HepG2 (cell line): ENCODE measurements around the gene C2orf49. TPM values are rescaled to one million over a fixed set of nuclear protein-coding genes. Genes with fewer than 3 reads are reported as not detected.

Source experiments
- ATAC-seq: fragments of 200-7000 bp; cut with Tn5 transposase; 3 replicates; pipeline ENCODE4 v1.9.1; 2020; ENCODE audit warnings: mild to moderate bottlenecking, moderate library complexity
- BruUV-seq: library from RNA; stranded (reverse); fragments of 400-500 nt; replicated peaks from 2 replicates; lab custom pipeline; 2021; lab: Mats Ljungman, UMichigan
- CTCF ChIA-PET: fragments of 300-600 bp; formaldehyde crosslinking; extraction: SDS; loops from one replicate; lab custom pipeline; 2021; ENCODE audit warnings: low total read pairs, inconsistent platforms, low intra/inter-chr PET ratio; lab: Yijun Ruan, JAX
- POLR2A ChIA-PET: fragments of 350-600 bp; sonication (Branson Sonifier 250); formaldehyde crosslinking; loops from one replicate; lab custom pipeline; 2020; ENCODE audit warnings: antibody characterized with exemption, inconsistent platforms; lab: Yijun Ruan, JAX
- DNase-seq: peaks from one replicate; pipeline ENCODE4 v3.0.0-alpha.2; 2015; ENCODE audit warnings: low spot score
- FAIRE-seq: peaks from 3 replicates; lab custom pipeline; 2011; peaks lifted over from hg19 to GRCh38; lab: Jason Lieb, UNC
- H2AFZ ChIP-seq: one replicate; pipeline ENCODE4 v1.6.1; 2011; ENCODE audit warnings: low read length, inconsistent platforms
- H3K27ac ChIP-seq: fragments of 300-600 bp; 3 replicates; pipeline ENCODE4 v1.8.0; 2011; ENCODE audit warnings: mixed run types, mild to moderate bottlenecking, mixed read lengths, low read length, inconsistent platforms; ENCODE audit not compliant: insufficient read depth; ENCODE audit errors: extremely low read length
- H3K27me3 ChIP-seq, 2 experiments: fragments of 200-600 bp in 1 of 2; 2 replicates in 1 of 2; 3 replicates in 1 of 2; pipeline versions ENCODE4 v1.6.0 to v1.8.0; 2011; ENCODE audit warnings: low read length in 2 of 2, mild to moderate bottlenecking in 2 of 2, moderate library complexity in 2 of 2, inconsistent platforms in 1 of 2; ENCODE audit not compliant: insufficient read depth in 2 of 2, control insufficient read depth in 1 of 2
- H3K36me3 ChIP-seq, 2 experiments: fragments of 200-600 bp in 1 of 2; replicated peaks in 1 of 2; 2 replicates in 1 of 2; 3 replicates in 1 of 2; pipeline versions ENCODE4 v1.5.1 to v1.8.0; 2011; ENCODE audit warnings: low read length in 2 of 2, inconsistent platforms in 1 of 2; ENCODE audit not compliant: insufficient read depth in 2 of 2, control insufficient read depth in 1 of 2
- H3K4me1 ChIP-seq: 2 replicates; pipeline ENCODE4 v1.5.1; 2012; ENCODE audit warnings: low read length, inconsistent platforms; ENCODE audit not compliant: insufficient read depth
- H3K4me2 ChIP-seq: 2 replicates; pipeline ENCODE4 v1.6.0; 2011; ENCODE audit warnings: low read depth, low read length, inconsistent platforms
- H3K4me3 ChIP-seq, 3 experiments: fragments of 200-600 bp in 1 of 3; sonication (generic), shearing (Covaris generic) in 1 of 3; replicated peaks in 1 of 3; 2 replicates each; pipeline ENCODE4 v1.5.1; 2011 to 2016; ENCODE audit warnings: low read length in 3 of 3, inconsistent platforms in 2 of 3, low read depth in 2 of 3, mild to moderate bottlenecking in 2 of 3, control low read depth in 1 of 3, mixed read lengths in 1 of 3; ENCODE audit not compliant: insufficient read depth in 1 of 3
- H3K79me2 ChIP-seq: one replicate; pipeline ENCODE4 v1.6.1; 2011; ENCODE audit warnings: low read length, inconsistent platforms; ENCODE audit not compliant: insufficient read depth
- H3K9ac ChIP-seq: 2 replicates; pipeline ENCODE4 v1.6.0; 2011; ENCODE audit warnings: mild to moderate bottlenecking, low read depth, low read length, inconsistent platforms; ENCODE audit not compliant: insufficient read depth
- H3K9me3 ChIP-seq: 2 replicates; pipeline ENCODE4 v1.5.1; 2012; ENCODE audit warnings: mild to moderate bottlenecking, low read length
- H4K20me1 ChIP-seq: 2 replicates; pipeline ENCODE4 v1.6.0; 2011; ENCODE audit warnings: inconsistent platforms, mild to moderate bottlenecking, low read length, moderate library complexity; ENCODE audit not compliant: insufficient read depth
- ARNTL ChIP-seq: sonication (generic); formaldehyde crosslinking; IDR thresholded peaks from 2 replicates; pipeline ENCODE4 v1.4.0; 2020; ENCODE audit warnings: mild to moderate bottlenecking, missing genetic modification reagents
- CC2D1A ChIP-seq: sonication (generic); formaldehyde crosslinking; IDR thresholded peaks from 2 replicates; pipeline ENCODE4 v1.8.1; 2023; ENCODE audit warnings: mild to moderate bottlenecking, missing genetic modification reagents
- ELF1 ChIP-seq: sonication (generic); formaldehyde crosslinking; IDR thresholded peaks from 2 replicates; pipeline ENCODE4 v1.4.0; 2020; ENCODE audit warnings: missing genetic modification reagents
- GABPA ChIP-seq, 2 experiments: IDR thresholded peaks; 2 replicates each; pipeline ENCODE4 v1.6.1; 2011 to 2016; ENCODE audit warnings: low read depth in 2 of 2, low read length in 1 of 2, missing biosample characterization in 1 of 2, missing genetic modification characterization in 1 of 2
- GABPB1 ChIP-seq: IDR thresholded peaks from 2 replicates; pipeline ENCODE4 v1.6.1; 2016; ENCODE audit warnings: mild to moderate bottlenecking, missing genetic modification reagents, moderate library complexity, missing compliant biosample characterization
- GTF2F1 ChIP-seq: fragments of 150-350 bp; IDR thresholded peaks from 2 replicates; pipeline ENCODE4 v1.6.1; 2014; ENCODE audit warnings: low read length
- KLF13 ChIP-seq: sonication (generic); formaldehyde crosslinking; IDR thresholded peaks from 2 replicates; pipeline ENCODE4 v1.4.0; 2020; ENCODE audit warnings: mild to moderate bottlenecking, missing genetic modification reagents
- MEIS1 ChIP-seq: sonication (generic); formaldehyde crosslinking; IDR thresholded peaks from 2 replicates; pipeline ENCODE4 v1.9.0; 2021; ENCODE audit warnings: mild to moderate bottlenecking, missing genetic modification reagents, moderate library complexity, borderline replicate concordance
- PAF1 ChIP-seq: IDR thresholded peaks from 2 replicates; pipeline ENCODE4 v1.6.1; 2016; ENCODE audit warnings: missing genetic modification reagents, missing compliant biosample characterization
- RBM22 ChIP-seq: fragments of 200-400 bp; formaldehyde crosslinking; optimal IDR thresholded peaks from 2 replicates; pipeline ENCODE3; 2017; ENCODE audit warnings: mild to moderate bottlenecking, low read length, moderate library complexity
- TAF1 ChIP-seq: sonication (generic); formaldehyde crosslinking; IDR thresholded peaks from 2 replicates; pipeline ENCODE4 v1.4.0; 2020; ENCODE audit warnings: missing genetic modification reagents
- ZFP1 ChIP-seq: IDR thresholded peaks from 2 replicates; pipeline ENCODE4 v1.6.1; 2016
- ZNF10 ChIP-seq: sonication (generic); formaldehyde crosslinking; IDR thresholded peaks from 2 replicates; pipeline ENCODE4 v1.4.0; 2020; ENCODE audit warnings: mild to moderate bottlenecking, low read depth, missing genetic modification reagents, borderline replicate concordance
- ZNF33A ChIP-seq: sonication (generic); formaldehyde crosslinking; IDR thresholded peaks from 2 replicates; pipeline ENCODE4 v1.5.1; 2020; ENCODE audit warnings: missing genetic modification reagents, mild to moderate bottlenecking, moderate library complexity, borderline replicate concordance
- ZNF367 ChIP-seq: sonication (generic); formaldehyde crosslinking; IDR thresholded peaks from 2 replicates; pipeline ENCODE4 v1.4.0; 2020; ENCODE audit warnings: missing genetic modification reagents, borderline replicate concordance
- ZNF724P ChIP-seq: sonication (generic); formaldehyde crosslinking; IDR thresholded peaks from 2 replicates; pipeline ENCODE4 v1.8.0; 2022; ENCODE audit warnings: missing genetic modification reagents, borderline replicate concordance
- WGBS: methylation state at CpG from one replicate; pipeline ENCODE4 v1.1.6; 2017; ENCODE audit warnings: low lambda C conversion rate; 5-methylcytosine and 5-hydroxymethylcytosine counted together
- in situ Hi-C: cut with HindIII; loops from 2 replicates; pipeline ENCODE4 v1.10.0; 2017; ENCODE audit warnings: low pct_unique_long_range_greater_than_20kb; ENCODE audit not compliant: extremely low pct_ligation_motif_present
- intact Hi-C: fragments of 100-400 bp; cut with micrococcal nuclease; formaldehyde crosslinking; loops from one replicate; pipeline ENCODE4 v1.10.0; 2022; ENCODE audit not compliant: unreplicated experiment
- polyA plus RNA-seq, 8 experiments: library from polyadenylated mRNA; depleted of rRNA in 3 of 8; stranded (reverse) in 7 of 8; unstranded in 1 of 8; fragments of >200 nt; fragmentation: Illumina TruSeq in 4 of 8; extraction: Trizol in 4 of 8; gene quantifications; 2 replicates each; pipeline versions ENCODE4 v1.2.1 to v1.2.3, GENCODE V29; 2011 to 2016; ENCODE audit warnings: low read depth in 4 of 8, missing spikeins in 1 of 8, mixed read lengths in 1 of 8; ENCODE audit not compliant: insufficient read depth in 1 of 8
- total RNA-seq, 5 experiments: library from RNA; depleted of rRNA; stranded (reverse); fragments of >200 nt; fragmentation: Illumina TruSeq; extraction: Trizol; gene quantifications; 2 replicates each; pipeline ENCODE4 v1.2.3, GENCODE V29; 2016; ENCODE audit warnings: low read depth in 1 of 5

C2orf49 gene
- total and polyA plus RNA-seq, 2 of the 13 experiments (the other 11 are each of a cell fraction or from before 2014, with no cell fraction given): 24.7 to 28.8 TPM

GRCh38 chr2:105309147-105309545 is 28.2 kb upstream of the C2orf49 start:
- Histone ChIP-seq H3K27ac (no peak overlapping the region), H3K9me3 (no peaks in the 10 kb centered on the region), H3K4me1 (no peaks in the 10 kb centered on the region), H2AFZ (no peak overlapping the region), H3K79me2 (peaks cover 51% of the 10 kb centered on the region), H4K20me1 (peaks cover 11% of the 10 kb centered on the region; the same call in 1 of the 2 replicates), H3K36me3 (peaks cover 26 to 28% of the 10 kb centered on the region in 2 experiments), H3K4me2 (no peak overlapping the region), H3K4me3 (no peak overlapping the region), H3K9ac (no peak overlapping the region), H3K27me3 (no peaks in the 10 kb centered on the region)
- no peak for ATAC-seq
- no peak for TF ChIP-seq GABPA (IDR thresholded peaks at IDR 0.05; ENCODE audit: low read depth, low read length)
- TF ChIP-seq GABPA (CRISPR knock-in tag; IDR thresholded peaks at IDR 0.05; ENCODE audit: low read depth): no peak
- TF ChIP-seq CC2D1A (CRISPR knock-in tag): no peak
- no peak for TF ChIP-seq PAF1 (CRISPR knock-in tag)
- WGBS: 98% methylated on average over 4 of the region's 4 CpGs
- no peak for FAIRE-seq
- POLR2A ChIA-PET: no interaction called here
- no TSS peak for BruUV-seq
- CTCF ChIA-PET: no interaction called here
- in situ Hi-C loops: no loop called here
- intact Hi-C loops: no loop called here
- no peak for DNase-seq

- H3K4me1 ChIP-seq: no peaks in the 10 kb centered on the region
- FAIRE-seq (peak; percentile 21), ATAC-seq (no peak), DNase-seq (no peak)
- H3K27ac ChIP-seq: no peak overlapping the region
- CTCF ChIA-PET: no interaction called here
- peaks cover 84% of the 10 kb centered on the region for H3K79me2 ChIP-seq
- H3K4me2 ChIP-seq: no peak overlapping the region
- H3K4me3 ChIP-seq: no peak overlapping the region
- in situ Hi-C loops: no loop called here
- peaks cover 0 to under 1% of the 10 kb centered on the region in 2 experiments; a peak in 2 of 5 replicates for H3K36me3 ChIP-seq
- no peaks in the 10 kb centered on the region for H3K27me3 ChIP-seq
- no peak overlapping the region for H2AFZ ChIP-seq
- peaks cover 8% of the 10 kb centered on the region; the same call in 1 of the 2 replicates for H4K20me1 ChIP-seq
- no peak overlapping the region for H3K9ac ChIP-seq
- POLR2A ChIA-PET: interaction anchor here (0.8 kb wide), 1 partner anchor 15 kb away, joined by 3 read pairs; no protein-coding TSS in a partner anchor
- TF ChIP-seq GTF2F1 (no peak), ZNF33A (CRISPR knock-in tag) (no peak), ARNTL (CRISPR knock-in tag) (no peak), ZNF724P (no peak), MEIS1 (no peak), RBM22 (no peak), ELF1 (CRISPR knock-in tag) (no peak), KLF13 (CRISPR knock-in tag) (no peak), ZNF367 (CRISPR knock-in tag) (no peak), ZFP1 (no peak), ZNF10 (CRISPR knock-in tag) (no peak), TAF1 (CRISPR knock-in tag) (no peak), GABPB1 (CRISPR knock-in tag) (no peak)
- H3K9me3 ChIP-seq: no peaks in the 10 kb centered on the region
- intact Hi-C loops: no loop called here
- BruUV-seq: no TSS peak
Measured at GRCh38 chr2:105313877-105314276, 23.5 kb upstream of the C2orf49 start.
